K562 (cell line): ENCODE data around the gene PUS3.
"Not testable (repeated sequence)": the region's sequence is repeated elsewhere in the genome, so short reads cannot be mapped to it uniquely, and the experiment has no call there.

ENCODE experiments used
- CBX5 ChIP-seq: IDR thresholded peaks from 2 replicates; pipeline ENCODE4 v1.6.1; 2014; ENCODE audit warnings: low read depth, borderline replicate concordance
- POLR2A ChIP-seq: fragments of 450-650 bp; conservative IDR thresholded peaks from 2 replicates; pipeline ENCODE4 v1.6.1; 2016
- U2AF2 ChIP-seq: fragments of 200-400 bp; formaldehyde crosslinking; optimal IDR thresholded peaks from 2 replicates; pipeline ENCODE3; 2017; ENCODE audit warnings: low read depth, mild to moderate bottlenecking, low read length
- ZBTB26 ChIP-seq: fragments of 450-650 bp; formaldehyde crosslinking; IDR thresholded peaks from 2 replicates; pipeline ENCODE4 v1.4.0; 2022; ENCODE audit warnings: missing genetic modification characterization
- ZNF23 ChIP-seq: fragments of 250-450 bp; sonication (Bioruptor Pico); IDR thresholded peaks from 2 replicates; pipeline ENCODE4 v1.4.0; 2020; ENCODE audit warnings: mild to moderate bottlenecking

GRCh38 chr11:125862786-125863185, 40.2 kb downstream of the PUS3 start:
- not testable (repeated sequence) for TF ChIP-seq POLR2A; ZBTB26; CBX5; U2AF2; ZNF23 (CRISPR knock-in tag)
